Measurements from ENCODE around the gene AQP2. TPM values are rescaled to one million over a fixed set of nuclear protein-coding genes. Genes with fewer than 3 reads are reported as not detected.
A peak's percentile ranks its signal among the peaks of the same experiment; 100 is the strongest.

The AQP2 gene
- total RNA-seq, 2 experiments from 2014 or later, result not detected

DNA sequence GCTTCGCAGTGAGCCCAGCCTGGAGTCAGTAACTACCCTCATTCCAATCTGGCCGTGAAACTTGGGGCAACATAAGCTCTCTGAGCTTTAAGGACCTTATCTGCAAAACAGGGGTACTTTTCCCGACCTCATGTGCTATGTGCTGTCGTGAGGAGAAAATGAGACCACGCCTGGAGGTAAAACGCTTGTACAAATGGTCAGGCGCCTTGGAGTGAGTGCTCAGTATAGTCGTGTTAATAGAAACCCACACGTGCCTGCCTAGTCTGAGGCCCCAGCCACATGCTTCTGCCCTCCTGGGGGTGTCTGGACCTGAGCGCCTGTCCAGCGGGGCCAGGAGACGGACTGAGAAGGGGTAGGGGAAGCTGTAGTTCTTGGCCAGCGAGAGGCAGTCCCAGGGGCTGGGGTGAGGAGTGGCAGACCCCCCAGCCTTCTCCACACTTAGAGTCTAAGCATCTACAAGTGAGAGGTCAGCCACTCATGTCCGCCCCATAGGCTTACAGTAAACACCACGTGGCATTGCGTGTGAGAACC is 16.0 kb downstream of the AQP2 start:
- Mint-ChIP-seq H3K4me1 (ENCODE audit: low read depth) (peaks cover 5% of the 10 kb centered on the region), H3K9me3 (no peaks in the 10 kb centered on the region), H3K36me3 (ENCODE audit: low read depth) (no peaks in the 10 kb centered on the region), H3K27ac (no peak overlapping the region), H3K27me3 (peaks cover 50% of the 10 kb centered on the region), H3K4me3 (peak overlapping the region; percentile 70)
- Histone ChIP-seq H3K9me3 (ENCODE audit: control insufficient read depth in 1 of 2, insufficient read depth in 1 of 2, low read length in 2 of 2) (peaks cover 0 to 8% of the 10 kb centered on the region in 2 experiments), H3K27me3 (ENCODE audit: control insufficient read depth in 1 of 2, insufficient read depth in 2 of 2, low read length in 2 of 2) (peaks cover 22 to 46% of the 10 kb centered on the region in 2 experiments), H3K36me3 (ENCODE audit: insufficient read depth, low read length) (no peaks in the 10 kb centered on the region), H3K27ac (ENCODE audit: low read depth in 1 of 2, low read length in 2 of 2) (no peak overlapping the region), H3K4me1 (ENCODE audit: insufficient read depth, low read length) (peaks cover 17% of the 10 kb centered on the region), H3K4me3 (ENCODE audit: low read length) (no peak overlapping the region)
- ATAC-seq (ENCODE audit: poor library complexity) (no peak), DNase-seq (no peak)
- intact Hi-C loops (cut with DNase I, micrococcal nuclease), result loop anchor here (1.0 to 5.0 kb wide), 3 partner anchors 90 to 211 kb away; no protein-coding TSS in a partner anchor
- TF ChIP-seq, protein P1, sequence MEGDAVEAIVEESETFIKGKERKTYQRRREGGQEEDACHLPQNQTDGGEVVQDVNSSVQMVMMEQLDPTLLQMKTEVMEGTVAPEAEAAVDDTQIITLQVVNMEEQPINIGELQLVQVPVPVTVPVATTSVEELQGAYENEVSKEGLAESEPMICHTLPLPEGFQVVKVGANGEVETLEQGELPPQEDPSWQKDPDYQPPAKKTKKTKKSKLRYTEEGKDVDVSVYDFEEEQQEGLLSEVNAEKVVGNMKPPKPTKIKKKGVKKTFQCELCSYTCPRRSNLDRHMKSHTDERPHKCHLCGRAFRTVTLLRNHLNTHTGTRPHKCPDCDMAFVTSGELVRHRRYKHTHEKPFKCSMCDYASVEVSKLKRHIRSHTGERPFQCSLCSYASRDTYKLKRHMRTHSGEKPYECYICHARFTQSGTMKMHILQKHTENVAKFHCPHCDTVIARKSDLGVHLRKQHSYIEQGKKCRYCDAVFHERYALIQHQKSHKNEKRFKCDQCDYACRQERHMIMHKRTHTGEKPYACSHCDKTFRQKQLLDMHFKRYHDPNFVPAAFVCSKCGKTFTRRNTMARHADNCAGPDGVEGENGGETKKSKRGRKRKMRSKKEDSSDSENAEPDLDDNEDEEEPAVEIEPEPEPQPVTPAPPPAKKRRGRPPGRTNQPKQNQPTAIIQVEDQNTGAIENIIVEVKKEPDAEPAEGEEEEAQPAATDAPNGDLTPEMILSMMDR (IDR thresholded peaks at IDR 0.05), result no peak
- ChIA-PET POLR2A (interaction anchor here (0.7 to 1.4 kb wide), 3 partner anchors 92 to 214 kb away, joined by 3 read pairs; partner anchors contain the start of gene COX14), CTCF (interaction anchor here (0.7 to 3.1 kb wide), 38 partner anchors 11 to 436 kb away, joined by 3 to 36 read pairs (median 5); partner anchors contain the start of genes COX14, RACGAP1, SMARCD1 and TMBIM6)

DNA sequence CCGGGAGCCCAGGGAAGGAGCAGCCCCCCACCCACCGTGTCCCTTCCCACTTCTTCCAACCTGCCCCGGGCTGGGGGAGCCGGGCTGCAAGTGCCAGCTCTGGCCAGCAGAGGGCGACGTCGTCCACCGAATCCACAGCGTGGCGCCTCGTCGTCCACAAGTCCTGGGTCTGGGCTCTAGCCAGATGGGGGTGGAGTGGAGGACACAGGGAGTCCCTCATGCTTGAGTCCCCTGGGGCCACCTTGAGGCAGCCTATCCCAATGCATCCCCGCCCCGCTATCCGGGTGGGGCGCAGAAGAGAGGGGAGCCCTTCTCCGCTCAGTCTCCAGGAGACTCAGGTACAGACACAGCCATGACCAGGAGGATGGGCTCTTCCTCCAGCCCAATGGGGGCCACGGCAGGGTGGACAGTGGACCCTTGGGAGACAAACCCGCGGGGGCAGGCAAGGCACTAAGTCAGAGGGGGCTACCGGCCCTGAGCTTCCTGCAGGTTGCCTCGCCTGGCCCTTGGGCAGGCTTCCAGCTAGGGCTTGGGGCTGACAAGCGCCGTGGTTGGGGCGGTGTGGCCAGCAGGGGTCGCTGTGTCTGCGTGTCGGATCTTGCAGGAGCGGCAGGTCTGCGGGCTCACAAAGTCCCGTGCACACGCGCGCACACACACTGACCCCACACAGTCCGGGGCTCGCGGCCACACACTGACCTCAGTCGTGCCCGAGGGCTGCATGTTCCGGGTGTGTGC is 16.7 kb downstream of the AQP2 start:
- TF ChIP-seq, protein P1 (IDR thresholded peaks at IDR 0.05), result peak; percentile 96
- Mint-ChIP-seq H3K4me3 (peak overlapping the region; percentile 70), H3K36me3 (ENCODE audit: low read depth) (no peaks in the 10 kb centered on the region), H3K9me3 (no peaks in the 10 kb centered on the region), H3K27me3 (peaks cover 47% of the 10 kb centered on the region), H3K4me1 (ENCODE audit: low read depth) (peaks cover 5% of the 10 kb centered on the region), H3K27ac (no peak overlapping the region)
- Histone ChIP-seq H3K9me3 (ENCODE audit: control insufficient read depth in 1 of 2, insufficient read depth in 1 of 2, low read length in 2 of 2) (peaks cover 0 to 8% of the 10 kb centered on the region in 2 experiments), H3K27me3 (ENCODE audit: control insufficient read depth in 1 of 2, insufficient read depth in 2 of 2, low read length in 2 of 2) (peaks cover 22 to 46% of the 10 kb centered on the region in 2 experiments), H3K36me3 (ENCODE audit: insufficient read depth, low read length) (no peaks in the 10 kb centered on the region), H3K4me1 (ENCODE audit: insufficient read depth, low read length) (peaks cover 17% of the 10 kb centered on the region), H3K27ac (ENCODE audit: low read depth in 1 of 2, low read length in 2 of 2) (no peak overlapping the region), H3K4me3 (ENCODE audit: low read length) (peak overlapping the region; percentile 57)
- ChIA-PET POLR2A (interaction anchor here (0.7 to 1.5 kb wide), 5 partner anchors 22 to 214 kb away, joined by 3 to 7 read pairs (median 3); partner anchors contain the start of gene COX14), CTCF (interaction anchor here (0.6 to 3.1 kb wide), 45 partner anchors 8 to 1936 kb away, joined by 3 to 36 read pairs (median 5); partner anchors contain the start of genes COX14, RACGAP1, SMARCD1 and TMBIM6)
- intact Hi-C loops (cut with DNase I, micrococcal nuclease), result loop anchor here (1.0 to 5.0 kb wide), 3 partner anchors 89 to 210 kb away; no protein-coding TSS in a partner anchor
- ATAC-seq (ENCODE audit: poor library complexity), result peak; percentile 85
- peak; percentile 87 to 97 (median 93) for DNase-seq

DNA sequence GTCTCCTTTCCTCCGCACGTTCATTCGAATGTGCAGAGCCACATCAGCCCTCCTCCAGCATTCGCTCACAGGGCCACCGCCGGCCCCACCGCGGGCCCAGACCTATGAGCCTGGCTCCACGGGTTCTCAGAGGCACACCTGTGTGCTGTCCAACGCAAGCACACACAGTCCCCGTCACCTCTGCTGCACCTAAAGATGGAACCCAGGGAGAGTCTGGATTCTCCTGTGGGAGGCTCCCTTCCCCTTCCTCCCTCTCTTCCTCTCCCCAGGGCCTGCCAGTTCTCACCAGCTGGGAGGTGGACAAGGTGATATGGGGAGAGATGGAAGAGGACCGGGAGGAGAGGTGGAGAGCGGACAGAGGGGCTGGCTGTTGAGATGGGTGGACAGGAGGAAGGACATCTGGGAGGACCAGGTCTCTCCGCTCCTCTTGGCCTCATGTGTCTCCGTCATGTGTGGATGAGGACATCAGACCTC is 17.3 kb downstream of the AQP2 start:
- ATAC-seq (ENCODE audit: poor library complexity), result peak; percentile 15
- peaks cover 22 to 41% of the 10 kb centered on the region in 2 experiments for H3K27me3 ChIP-seq (ENCODE audit: control insufficient read depth in 1 of 2, insufficient read depth in 2 of 2, low read length in 2 of 2)
- Mint-ChIP-seq H3K36me3 (ENCODE audit: low read depth) (no peaks in the 10 kb centered on the region), H3K27me3 (peaks cover 41% of the 10 kb centered on the region), H3K27ac (no peak overlapping the region), H3K4me1 (ENCODE audit: low read depth) (peaks cover 5% of the 10 kb centered on the region), H3K4me3 (no peak overlapping the region), H3K9me3 (no peaks in the 10 kb centered on the region)
- peaks cover 0 to 7% of the 10 kb centered on the region in 2 experiments for H3K9me3 ChIP-seq (ENCODE audit: control insufficient read depth in 1 of 2, insufficient read depth in 1 of 2, low read length in 2 of 2)
- intact Hi-C loops (cut with DNase I, micrococcal nuclease), result loop anchor here (1.0 to 5.0 kb wide), 3 partner anchors 88 to 209 kb away; no protein-coding TSS in a partner anchor
- no peak for DNase-seq
- no peak overlapping the region for H3K27ac ChIP-seq (ENCODE audit: low read depth in 1 of 2, low read length in 2 of 2)
- peak overlapping the region; percentile 57 for H3K4me3 ChIP-seq (ENCODE audit: low read length)
- TF ChIP-seq, protein P1 (IDR thresholded peaks at IDR 0.05), result no peak
- POLR2A ChIA-PET, result interaction anchor here (0.9 to 1.5 kb wide), 3 partner anchors 22 to 145 kb away, joined by 3 to 7 read pairs (median 6); partner anchors contain the start of gene COX14
- H3K4me1 ChIP-seq (ENCODE audit: insufficient read depth, low read length), result peaks cover 17% of the 10 kb centered on the region
- CTCF ChIA-PET, result interaction anchor here (0.8 to 3.1 kb wide), 29 partner anchors 9 to 435 kb away, joined by 3 to 36 read pairs (median 6); partner anchors contain the start of genes COX14, RACGAP1, SMARCD1 and TMBIM6
- no peaks in the 10 kb centered on the region for H3K36me3 ChIP-seq (ENCODE audit: insufficient read depth, low read length)

Data from CD4-positive, alpha-beta T cell (primary cell).